Esophagus squamous epithelium (tissue), 4 donors: Measurements from ENCODE around the gene EIPR1.

Experiments used
- CTCF ChIP-seq, 6 experiments: fragments of 450-650 bp in 4 of 6; fragments of 200-600 bp in 2 of 6; sonication (generic) in 2 of 6; IDR thresholded peaks; one replicate each; pipeline ENCODE4 v1.5.1; 2016 to 2019; ENCODE audit warnings: antibody characterized with exemption in 6 of 6, mild to moderate bottlenecking in 4 of 6, moderate library complexity in 4 of 6
- POLR2A ChIP-seq, 4 donors: fragments of 450-650 bp; IDR thresholded peaks; one replicate each; pipeline ENCODE4 v1.6.1; 2017; ENCODE audit warnings: antibody characterized with exemption in 4 of 4, mild to moderate bottlenecking in 4 of 4, moderate library complexity in 3 of 4

- no peak for TF ChIP-seq POLR2A (IDR thresholded peaks at IDR 0.05)
- TF ChIP-seq CTCF (IDR thresholded peaks at IDR 0.05) = no peak
Measured at GRCh38 chr2:3427272-3427671, 49.7 kb upstream of the EIPR1 start.
